K562 (cell line): ENCODE results near the gene GBA2. TPM values are rescaled to one million over a fixed set of nuclear protein-coding genes. Genes with fewer than 3 reads are reported as not detected.

ENCODE experiments used
- ATAC-seq: fragments of 200-7000 bp; cut with Tn5 transposase; 3 replicates; pipeline ENCODE4 v1.9.1; 2020; ENCODE audit warnings: moderate library complexity
- BruUV-seq: library from RNA; stranded (reverse); fragments of 400-500 nt; replicated peaks from 2 replicates; lab custom pipeline; 2021; lab: Mats Ljungman, UMichigan
- CTCF ChIA-PET: fragments of 300-600 bp; formaldehyde crosslinking; extraction: SDS; loops from one replicate; lab custom pipeline; 2021; ENCODE audit warnings: low intra/inter-chr PET ratio; lab: Yijun Ruan, JAX
- POLR2A ChIA-PET: fragments of 300-600, 350-650 bp; sonication (Branson Sonifier 250); formaldehyde crosslinking; extraction: SDS; loops from one replicate; lab custom pipeline; 2021; ENCODE audit warnings: antibody characterized with exemption, inconsistent platforms; lab: Yijun Ruan, JAX
- DNase-seq, 4 experiments: peaks; one replicate each; pipeline versions ENCODE4 v3.0.0 to v3.0.0-alpha.2; 2011 to 2018; ENCODE audit warnings: low spot score in 3 of 4, mixed read lengths in 3 of 4; ENCODE audit errors: extremely low read depth in 1 of 4
- FAIRE-seq: peaks from 2 replicates; lab custom pipeline; 2011; peaks lifted over from hg19 to GRCh38; lab: Jason Lieb, UNC
- H2AFZ ChIP-seq: 2 replicates; pipeline ENCODE4 v1.6.0; 2011; ENCODE audit warnings: low read depth, low read length, control low read depth, inconsistent platforms
- H3K27ac ChIP-seq: fragments of 200-600 bp; 3 replicates; pipeline ENCODE4 v1.8.0; 2011; ENCODE audit warnings: low read depth, mild to moderate bottlenecking, control low read depth, inconsistent platforms, low read length, moderate library complexity, mixed read lengths; ENCODE audit errors: extremely low read depth
- H3K27me3 ChIP-seq, 2 experiments: fragments of 300-600 bp in 1 of 2; 2 replicates in 1 of 2; 3 replicates in 1 of 2; pipeline versions ENCODE4 v1.6.0 to v1.8.0; 2011; ENCODE audit warnings: inconsistent platforms in 2 of 2, low read length in 2 of 2, mild to moderate bottlenecking in 1 of 2, mixed read lengths in 1 of 2, moderate library complexity in 1 of 2; ENCODE audit not compliant: control insufficient read depth in 2 of 2, insufficient read depth in 2 of 2
- H3K36me3 ChIP-seq: fragments of 300-600 bp; 3 replicates; pipeline ENCODE4 v1.8.0; 2011; ENCODE audit warnings: mild to moderate bottlenecking, low read length, inconsistent platforms; ENCODE audit not compliant: control insufficient read depth, insufficient read depth
- H3K4me1 ChIP-seq, 2 experiments: fragments of 200-600 bp in 1 of 2; replicated peaks in 1 of 2; 2 replicates in 1 of 2; 3 replicates in 1 of 2; pipeline versions ENCODE4 v1.5.1 to v1.8.0; 2011; ENCODE audit warnings: inconsistent platforms in 2 of 2, low read length in 2 of 2, mild to moderate bottlenecking in 1 of 2, mixed read lengths in 1 of 2, moderate library complexity in 1 of 2; ENCODE audit not compliant: control insufficient read depth in 2 of 2, insufficient read depth in 2 of 2
- H3K4me2 ChIP-seq: 2 replicates; pipeline ENCODE4 v1.6.1; 2011; ENCODE audit warnings: low read length, control low read depth, inconsistent platforms, mixed read lengths; ENCODE audit not compliant: insufficient read depth
- H3K4me3 ChIP-seq: fragments of 200-600 bp; sonication (generic), shearing (Covaris generic); 2 replicates; pipeline ENCODE4 v1.5.1; 2016; ENCODE audit warnings: control low read depth, inconsistent platforms
- H3K79me2 ChIP-seq: fragments of 200-600 bp; 3 replicates; pipeline ENCODE4 v1.8.0; 2011; ENCODE audit warnings: low read length, inconsistent platforms; ENCODE audit not compliant: control insufficient read depth, insufficient read depth
- H3K9ac ChIP-seq, 2 experiments: 2 replicates each; pipeline versions ENCODE4 v1.6.0 to v1.6.1; 2011; ENCODE audit warnings: low read depth in 2 of 2, low read length in 2 of 2, control low read depth in 1 of 2, inconsistent platforms in 1 of 2, mild to moderate bottlenecking in 1 of 2, mixed read lengths in 1 of 2; ENCODE audit not compliant: insufficient read depth in 1 of 2
- H3K9me1 ChIP-seq: one replicate; pipeline ENCODE4 v1.6.0; 2011; ENCODE audit warnings: inconsistent platforms, mild to moderate bottlenecking, low read length, moderate library complexity; ENCODE audit not compliant: control insufficient read depth, insufficient read depth
- H3K9me3 ChIP-seq: replicated peaks from 2 replicates; pipeline ENCODE4 v1.5.1; 2011; ENCODE audit warnings: low read depth, low read length, inconsistent platforms; ENCODE audit not compliant: control insufficient read depth, insufficient read depth
- H4K20me1 ChIP-seq: replicated peaks from 2 replicates; pipeline ENCODE4 v1.6.1; 2011; ENCODE audit warnings: low read length, inconsistent platforms, mixed read lengths; ENCODE audit not compliant: control insufficient read depth, insufficient read depth
- ETV1 ChIP-seq: fragments of 450-650 bp; conservative IDR thresholded peaks from 2 replicates; pipeline ENCODE4 v1.6.1; 2016; ENCODE audit warnings: missing genetic modification characterization, control low read depth, low read depth, missing compliant biosample characterization
- POLR2G ChIP-seq: fragments of 200-400 bp; formaldehyde crosslinking; IDR thresholded peaks from 2 replicates; pipeline ENCODE4 v1.6.1; 2017; ENCODE audit warnings: low read depth, mild to moderate bottlenecking, antibody characterized with exemption, low read length, moderate library complexity
- RBFOX2 ChIP-seq: fragments of 200-400 bp; formaldehyde crosslinking; IDR thresholded peaks from 2 replicates; pipeline ENCODE4 v1.6.1; 2017; ENCODE audit warnings: low read depth, mild to moderate bottlenecking, low read length, moderate library complexity
- SETDB1 ChIP-seq: IDR thresholded peaks from one replicate; pipeline ENCODE4 v1.6.1; 2012; ENCODE audit warnings: low read length, control low read depth, inconsistent platforms
- SNRNP70 ChIP-seq: fragments of 200-400 bp; formaldehyde crosslinking; optimal IDR thresholded peaks from 2 replicates; pipeline ENCODE3; 2017; ENCODE audit warnings: low read depth, low read length
- UBTF ChIP-seq, 2 experiments: IDR thresholded peaks; 2 replicates each; pipeline ENCODE4 v1.6.1; 2012; ENCODE audit warnings: improper control_type of control experiment in 2 of 2, low read depth in 2 of 2, low read length in 2 of 2, borderline replicate concordance in 1 of 2
- ZEB2 ChIP-seq: fragments of 450-650 bp; IDR thresholded peaks from 2 replicates; pipeline ENCODE4 v1.6.1; 2016
- ZKSCAN8 ChIP-seq: fragments of 200-800 bp; sonication (Bioruptor generic); IDR thresholded peaks from 2 replicates; pipeline ENCODE4 v1.6.1; 2016; ENCODE audit warnings: missing genetic modification characterization, missing compliant biosample characterization
- WGBS: fragments of 100-300 bp; shearing (Covaris generic); methylation state at CpG from one replicate; pipeline ENCODE4 v1.1.6; 2016; ENCODE audit warnings: low coverage, mixed read lengths; ENCODE audit not compliant: insufficient coverage; ENCODE audit errors: missing lambda C conversion rate; 5-methylcytosine and 5-hydroxymethylcytosine counted together
- in situ Hi-C: fragments of 300-500 bp; cut with MboI; formaldehyde crosslinking; loops from 4 replicates; pipeline ENCODE4 v1.15.0; 2018; ENCODE audit warnings: inconsistent platforms, mixed read lengths
- intact Hi-C: fragments of 100-400 bp; cut with micrococcal nuclease; formaldehyde crosslinking; loops from 2 replicates; pipeline ENCODE4 v1.14.2; 2022
- polyA plus RNA-seq, 8 experiments: library from polyadenylated mRNA; depleted of rRNA in 4 of 8; stranded (reverse) in 5 of 8; unstranded in 3 of 8; fragments of >200 nt; fragmentation: Nextera tagmentation in 2 of 8; fragmentation: Illumina TruSeq in 1 of 8; extraction: Ambion mirVana in 2 of 8; extraction: Trizol in 1 of 8; gene quantifications; 2 replicates each; pipeline versions ENCODE4 v1.2.1 to v1.2.3, GENCODE V29; 2011 to 2014; ENCODE audit warnings: inconsistent platforms in 1 of 8, missing spikeins in 1 of 8
- total RNA-seq, 7 experiments: library from RNA; depleted of rRNA in 6 of 7; stranded (reverse); fragments of >200 nt in 6 of 7; fragmentation: Illumina TruSeq in 2 of 7; extraction: Trizol in 2 of 7; gene quantifications; 2 replicates each; pipeline versions ENCODE4 v1.2.1 to v1.2.3, GENCODE V29; 2011 to 2021; ENCODE audit warnings: low replicate concordance in 1 of 7

Gene GBA2
- total and polyA plus RNA-seq, 9 of the 15 experiments (the other 6 are each of a cell fraction or from before 2014, with no cell fraction given): 14.1 to 60.4 (median 32.1) TPM

GRCh38 chr9:35714579-35715252 is 34.3 kb downstream of the GBA2 start:
- CTCF ChIA-PET: no interaction called here
- peak; percentile 35; the same call in 1 of the 2 replicates for TF ChIP-seq RBFOX2
- peak; percentile 54; the same call in 1 of the 2 replicates for TF ChIP-seq POLR2G
- no peak for TF ChIP-seq ETV1
- intact Hi-C loops (no loop called here), in situ Hi-C loops (no loop called here)
- H3K9me1 ChIP-seq: no peaks in the 10 kb centered on the region
- POLR2A ChIA-PET: interaction anchor here (0.6 to 1.9 kb wide), 6 partner anchors 9 to 100 kb away, joined by 3 to 6 read pairs (median 4); partner anchors contain the start of genes CREB3 and TLN1
- no peak for ATAC-seq
- no peak overlapping the region for H3K27ac ChIP-seq
- H3K4me3 ChIP-seq: no peak overlapping the region
- H3K79me2 ChIP-seq: no peaks in the 10 kb centered on the region
- no peaks in the 10 kb centered on the region for H3K9me3 ChIP-seq
- DNase-seq: no peak
- H3K27me3 ChIP-seq: no peaks in the 10 kb centered on the region
- H2AFZ ChIP-seq: no peak overlapping the region
- H3K9ac ChIP-seq: no peak overlapping the region
- WGBS: 100% methylated on average over 10 of the region's 13 CpGs
- no peaks in the 10 kb centered on the region for H4K20me1 ChIP-seq
- H3K4me1 ChIP-seq: no peaks in the 10 kb centered on the region
- FAIRE-seq: no peak
- no peak overlapping the region for H3K4me2 ChIP-seq
- BruUV-seq: no TSS peak
- H3K36me3 ChIP-seq: peaks cover 92% of the 10 kb centered on the region; the same call in 2 of the 3 replicates

DNA sequence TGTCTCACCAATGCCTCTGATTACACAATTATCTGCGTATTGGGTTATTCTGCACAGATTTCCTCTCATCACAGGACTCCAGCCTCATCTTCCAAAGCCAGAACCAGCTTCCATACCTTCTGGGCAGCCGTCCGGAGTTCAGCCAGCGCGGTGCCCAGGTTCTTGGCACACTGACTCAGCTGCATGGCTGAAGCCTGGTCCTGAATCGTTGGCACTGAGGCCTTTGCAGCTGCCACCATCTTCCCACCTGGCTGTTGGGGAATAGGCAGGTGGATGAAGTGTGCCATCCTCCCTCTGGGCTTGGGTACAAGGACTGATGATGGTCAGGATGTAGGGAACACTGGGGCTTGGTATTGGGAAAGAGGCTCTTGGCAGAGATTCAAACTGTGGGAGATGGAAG is 34.9 kb downstream of the GBA2 start:
- ATAC-seq: no peak
- CTCF ChIA-PET: no interaction called here

More for the DNA sequence above, 34.9 kb downstream of the GBA2 start:
- Histone ChIP-seq H3K9me1 (no peaks in the 10 kb centered on the region), H4K20me1 (no peaks in the 10 kb centered on the region), H3K9me3 (no peaks in the 10 kb centered on the region), H3K27me3 (no peaks in the 10 kb centered on the region), H3K79me2 (no peaks in the 10 kb centered on the region)
- no peak for TF ChIP-seq SNRNP70
- TF ChIP-seq ZKSCAN8 (CRISPR knock-in tag): no peak
- TF ChIP-seq SETDB1: no peak
- TF ChIP-seq UBTF (IDR thresholded peaks at IDR 0.05; ENCODE audit: borderline replicate concordance in 1 of 2, low read depth in 2 of 2, low read length in 2 of 2): no peak
- peak; percentile 20; the same call in 1 of the 2 replicates for TF ChIP-seq POLR2G
- no peak for TF ChIP-seq ZEB2
- TF ChIP-seq, all 486 proteins: peak for 1
- 90% methylated on average over 6 of the region's 6 CpGs for WGBS
- Histone ChIP-seq H3K36me3 (peaks cover 90% of the 10 kb centered on the region; the same call in 2 of the 3 replicates), H3K4me2 (no peak overlapping the region), H3K27ac (no peak overlapping the region), H3K4me3 (no peak overlapping the region), H3K4me1 (no peaks in the 10 kb centered on the region), H3K9ac (no peak overlapping the region), H2AFZ (no peak overlapping the region)
- BruUV-seq: no TSS peak
- intact Hi-C loops (no loop called here), in situ Hi-C loops (no loop called here)
- FAIRE-seq: no peak
- DNase-seq: no peak
- POLR2A ChIA-PET: interaction anchor here (1.2 to 2.5 kb wide), 5 partner anchors 9 to 50 kb away, joined by 3 to 17 read pairs (median 4); partner anchors contain the start of genes CREB3 and TLN1
